HG02759 (cell line): Measurements from ENCODE around the gene CLEC14A.
A peak's percentile ranks its signal among the peaks of the same experiment; 100 is the strongest.

Source experiments
- ATAC-seq: cut with Tn5 transposase; IDR thresholded peaks from one replicate; pipeline ENCODE4 v1.9.1; 2021; ENCODE audit warnings: mild to moderate bottlenecking, moderate library complexity; ENCODE audit not compliant: unreplicated experiment

The CLEC14A gene, protein sequence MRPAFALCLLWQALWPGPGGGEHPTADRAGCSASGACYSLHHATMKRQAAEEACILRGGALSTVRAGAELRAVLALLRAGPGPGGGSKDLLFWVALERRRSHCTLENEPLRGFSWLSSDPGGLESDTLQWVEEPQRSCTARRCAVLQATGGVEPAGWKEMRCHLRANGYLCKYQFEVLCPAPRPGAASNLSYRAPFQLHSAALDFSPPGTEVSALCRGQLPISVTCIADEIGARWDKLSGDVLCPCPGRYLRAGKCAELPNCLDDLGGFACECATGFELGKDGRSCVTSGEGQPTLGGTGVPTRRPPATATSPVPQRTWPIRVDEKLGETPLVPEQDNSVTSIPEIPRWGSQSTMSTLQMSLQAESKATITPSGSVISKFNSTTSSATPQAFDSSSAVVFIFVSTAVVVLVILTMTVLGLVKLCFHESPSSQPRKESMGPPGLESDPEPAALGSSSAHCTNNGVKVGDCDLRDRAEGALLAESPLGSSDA

GRCh38 chr14:38255673-38256532 lies at the start of gene CLEC14A:
Gene CLEC14A, minus strand, starts transcription at chr14:38256093. Its CDS starts 71 bp downstream, at chr14:38256022.
- peak; percentile 60 for ATAC-seq

DNA sequence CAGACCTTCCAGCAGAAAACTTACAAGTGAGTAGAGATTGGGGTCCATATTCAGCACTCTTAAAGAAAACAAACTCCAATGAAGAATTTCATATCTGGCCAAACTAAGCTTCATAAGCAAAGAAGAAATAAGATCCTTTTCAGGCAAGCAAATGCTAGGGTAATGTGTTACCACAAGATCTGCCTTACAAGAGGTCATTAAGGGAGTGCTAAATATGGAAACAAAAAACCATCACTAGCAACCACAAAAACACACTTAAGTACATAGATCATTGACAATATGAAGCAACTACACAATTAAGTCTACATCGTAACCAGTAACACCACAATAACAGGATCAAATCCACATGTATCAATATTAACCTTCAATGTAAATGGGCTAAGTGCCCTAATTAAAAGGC lies 47.1 kb upstream of the CLEC14A start:
- ATAC-seq = no peak

DNA sequence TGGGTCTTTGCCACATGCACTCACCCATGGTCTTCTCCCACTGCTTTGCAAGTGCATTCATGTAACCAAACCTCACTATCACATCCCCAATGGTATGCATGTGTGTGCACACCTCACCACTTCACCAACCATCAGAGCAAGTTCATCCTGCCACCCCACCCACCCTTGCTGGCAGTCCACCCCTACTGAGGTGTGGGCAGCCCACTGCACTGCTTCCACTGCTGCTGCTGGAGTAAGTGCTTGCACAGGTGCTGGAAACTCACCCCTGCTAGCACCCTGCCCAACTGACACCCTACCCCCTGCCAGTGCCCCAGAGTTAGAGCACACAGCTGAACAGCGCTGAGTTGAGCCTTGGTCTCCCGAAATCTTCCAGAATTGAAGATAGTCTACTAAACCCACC lies 46.1 kb upstream of the CLEC14A start:
- no peak for ATAC-seq

DNA sequence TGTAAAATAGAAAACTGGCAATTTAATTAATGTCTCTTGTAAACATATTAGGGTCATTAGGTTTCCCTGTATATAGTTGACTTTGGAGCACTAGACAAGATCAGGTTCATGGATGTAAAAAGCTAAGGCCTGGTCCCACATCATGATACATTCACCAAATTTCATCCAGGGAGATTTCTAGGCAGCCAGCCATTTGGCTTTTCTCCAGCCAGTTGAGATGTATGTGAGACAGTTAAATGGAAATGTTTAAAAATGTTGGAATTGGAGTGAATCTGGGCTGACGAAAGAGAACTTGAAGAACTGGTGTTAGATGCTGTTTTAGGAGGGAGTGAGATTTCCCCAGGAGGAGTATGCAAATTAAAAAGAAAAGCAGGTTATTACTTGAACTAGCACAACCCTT lies 41.8 kb upstream of the CLEC14A start:
- no peak for ATAC-seq

DNA sequence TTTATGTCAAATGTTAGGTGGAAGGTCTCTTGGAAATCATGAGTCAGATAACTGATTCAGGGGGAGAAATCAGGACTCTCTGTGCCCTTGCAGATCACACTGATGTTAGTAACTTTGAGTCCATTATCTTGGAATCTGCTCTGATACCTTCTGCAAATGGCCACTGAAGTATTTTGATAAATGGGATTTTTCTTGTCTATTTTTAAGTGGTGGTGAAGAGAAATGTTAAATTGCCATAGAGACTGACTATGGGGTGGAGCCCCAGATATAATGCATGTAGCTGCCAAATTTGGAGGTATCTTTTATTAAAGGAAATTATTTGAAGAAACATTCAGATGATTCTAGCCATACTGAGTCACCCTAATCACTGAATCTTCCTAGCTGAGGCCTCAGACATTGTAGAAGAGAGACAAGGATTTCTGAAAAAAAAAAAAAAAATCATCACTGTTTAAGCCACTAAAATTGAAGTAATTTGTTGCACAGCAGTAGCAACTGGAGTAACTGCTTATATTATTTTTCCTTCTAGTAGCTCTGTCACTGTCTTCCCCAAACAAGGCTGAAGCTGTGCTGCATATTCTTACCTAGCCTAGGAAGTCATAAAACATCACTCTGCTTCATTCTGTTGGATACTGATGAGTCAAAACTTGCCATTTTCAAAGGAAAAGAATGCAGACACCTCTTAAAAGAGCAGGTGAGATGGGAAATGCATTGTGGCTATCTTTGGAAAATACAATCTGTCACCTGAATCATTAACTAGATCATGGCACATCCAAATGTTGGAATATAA lies 36.0 kb upstream of the CLEC14A start:
- no peak for ATAC-seq

GRCh38 chr14:38290601-38291188 lies 34.8 kb upstream of the CLEC14A start:
- ATAC-seq = no peak

DNA sequence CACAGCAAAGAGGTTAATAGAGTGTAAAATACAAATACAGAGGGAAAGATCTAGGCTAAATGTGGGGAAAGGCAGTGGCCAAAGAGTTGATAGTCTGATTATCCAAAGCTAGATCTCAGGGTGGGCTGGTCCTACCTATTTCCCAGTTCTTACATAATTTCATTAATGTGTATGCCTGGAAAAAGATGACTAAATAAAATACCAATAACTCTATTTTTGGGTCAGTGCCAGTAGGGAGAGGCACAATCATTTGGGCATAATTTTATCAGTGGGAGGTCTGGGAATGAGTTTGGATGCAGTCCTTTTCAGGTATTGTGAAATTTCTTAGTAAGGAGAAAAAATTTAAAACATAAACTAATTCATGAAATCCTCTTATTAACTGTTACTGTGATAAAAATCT lies 30.6 kb upstream of the CLEC14A start:
- no peak for ATAC-seq

- no peak for ATAC-seq
These were observed 30.1 kb upstream of the CLEC14A start for GRCh38 chr14:38285962-38286361.

DNA sequence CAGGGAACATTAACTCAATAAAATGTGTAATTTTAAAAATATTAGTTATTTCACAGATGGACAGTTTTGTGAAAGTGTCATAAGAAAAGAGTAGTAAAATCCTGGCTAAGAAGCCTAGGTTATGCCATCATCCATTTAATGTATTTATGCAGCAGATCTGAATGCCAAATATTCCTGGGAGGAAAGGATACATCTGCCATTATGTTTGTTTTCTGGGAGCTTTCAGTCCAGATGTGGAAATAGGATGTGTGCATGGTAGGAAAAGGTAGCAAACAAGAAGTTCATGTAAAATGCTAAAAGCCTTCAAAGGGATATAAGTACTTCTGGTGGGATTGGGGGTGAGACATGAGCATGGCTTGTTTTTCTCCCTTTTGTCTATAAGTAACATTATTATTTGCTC lies 27.0 kb upstream of the CLEC14A start:
- ATAC-seq = no peak

GRCh38 chr14:38280081-38280480 lies 24.2 kb upstream of the CLEC14A start:
- no peak for ATAC-seq

GRCh38 chr14:38279572-38279971 lies 23.7 kb upstream of the CLEC14A start:
- no peak for ATAC-seq

GRCh38 chr14:38278035-38278434 lies 22.1 kb upstream of the CLEC14A start:
- no peak for ATAC-seq

DNA sequence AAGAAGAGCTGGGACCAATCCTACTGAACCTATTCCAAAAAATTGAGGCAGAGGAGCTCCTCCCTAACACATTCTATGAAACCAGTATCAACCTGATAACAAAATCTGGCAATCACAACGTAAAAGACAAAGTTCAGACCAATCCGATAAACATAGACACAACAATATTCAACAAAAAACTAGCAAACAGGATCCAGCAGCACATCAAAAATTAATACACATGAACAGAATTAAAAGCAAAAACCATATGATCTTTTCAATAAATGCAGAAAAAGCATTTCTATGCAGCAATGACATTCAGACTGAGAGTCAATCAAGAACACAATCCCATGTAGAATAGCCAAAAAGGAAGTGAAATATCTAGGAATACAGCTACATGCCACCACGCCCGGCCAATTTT lies 7.0 kb upstream of the CLEC14A start:
- no peak for ATAC-seq

DNA sequence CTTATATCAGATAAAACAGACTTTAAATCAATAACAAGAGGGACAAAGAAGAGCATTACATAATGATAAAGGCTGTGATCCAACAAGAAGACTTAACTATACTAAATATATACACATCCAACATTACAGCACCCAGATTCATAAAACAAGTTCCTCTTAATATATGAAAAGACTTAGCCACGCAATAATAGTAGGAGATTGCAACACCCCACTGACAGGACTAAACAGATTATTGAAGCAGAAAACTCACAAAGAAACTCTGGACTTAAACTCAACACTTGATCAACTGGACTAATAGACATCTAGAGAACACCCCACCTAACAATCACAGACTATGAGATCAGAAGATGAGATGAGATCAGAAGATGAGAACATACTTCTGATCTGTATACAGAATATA lies 5.7 kb upstream of the CLEC14A start:
- no peak for ATAC-seq

- ATAC-seq = no peak
These were observed 1.6 kb upstream of the CLEC14A start for GRCh38 chr14:38257507-38257906.

GRCh38 chr14:38256533-38256840 lies 594 bp upstream of the CLEC14A start:
- peak; percentile 3 for ATAC-seq

- ATAC-seq = peak; percentile 22
These were observed 553 bp downstream of the CLEC14A start for GRCh38 chr14:38255408-38255672.

DNA sequence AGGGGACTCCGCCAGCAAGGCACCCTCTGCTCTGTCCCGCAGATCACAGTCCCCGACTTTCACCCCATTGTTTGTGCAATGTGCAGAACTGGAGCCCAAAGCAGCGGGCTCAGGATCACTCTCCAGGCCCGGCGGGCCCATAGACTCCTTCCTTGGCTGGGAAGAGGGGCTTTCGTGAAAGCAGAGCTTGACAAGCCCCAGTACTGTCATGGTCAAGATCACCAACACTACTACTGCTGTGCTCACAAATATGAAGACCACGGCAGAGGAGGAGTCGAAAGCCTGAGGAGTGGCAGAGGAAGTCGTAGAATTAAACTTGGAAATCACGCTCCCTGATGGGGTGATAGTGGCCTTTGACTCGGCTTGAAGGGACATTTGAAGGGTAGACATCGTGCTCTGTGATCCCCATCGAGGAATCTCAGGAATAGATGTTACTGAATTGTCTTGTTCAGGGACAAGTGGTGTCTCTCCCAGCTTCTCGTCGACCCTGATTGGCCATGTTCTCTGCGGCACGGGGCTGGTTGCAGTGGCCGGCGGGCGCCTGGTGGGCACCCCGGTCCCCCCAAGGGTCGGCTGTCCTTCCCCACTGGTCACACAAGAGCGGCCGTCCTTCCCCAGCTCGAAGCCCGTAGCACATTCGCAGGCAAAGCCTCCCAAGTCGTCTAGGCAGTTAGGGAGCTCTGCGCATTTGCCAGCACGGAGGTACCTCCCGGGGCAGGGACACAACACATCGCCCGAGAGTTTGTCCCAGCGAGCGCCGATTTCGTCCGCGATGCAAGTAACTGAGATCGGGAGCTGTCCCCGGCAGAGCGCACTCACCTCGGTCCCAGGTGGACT lies 1.1 kb downstream of the CLEC14A start:
- ATAC-seq = no peak

DNA sequence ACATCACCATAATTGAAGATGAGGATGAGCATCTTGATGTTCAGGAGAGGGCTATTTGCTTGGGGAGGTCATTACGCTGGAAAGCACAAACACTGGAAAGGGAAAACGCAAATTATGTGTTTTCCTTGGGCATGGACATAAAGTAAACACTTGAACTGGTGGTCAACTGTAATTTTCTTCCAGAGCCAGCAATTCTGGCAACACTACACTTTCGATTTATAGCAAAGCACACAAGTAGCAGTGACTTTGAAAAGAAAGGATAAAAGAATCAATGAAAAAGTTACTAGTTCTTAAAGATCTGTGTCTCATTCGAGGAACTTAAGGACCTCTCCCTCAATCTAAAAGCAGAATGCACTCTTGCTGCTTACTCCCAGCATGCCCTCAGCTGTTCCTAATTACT lies 2.2 kb downstream of the CLEC14A start:
- ATAC-seq = no peak

GRCh38 chr14:38252066-38252710 lies 3.7 kb downstream of the CLEC14A start:
- no peak for ATAC-seq
